BJ (cell line): Measurements from ENCODE around the gene COLGALT1. TPM values are rescaled to one million over a fixed set of nuclear protein-coding genes. Genes with fewer than 3 reads are reported as not detected.
"Not testable (repeated sequence)": the region's sequence is repeated elsewhere in the genome, so short reads cannot be mapped to it uniquely, and the experiment has no call there.

Source experiments
- CTCF ChIA-PET: fragments of 350-600 bp; formaldehyde crosslinking; extraction: SDS; loops from one replicate; lab custom pipeline; 2021; ENCODE audit warnings: antibody characterized with exemption, inconsistent platforms; lab: Yijun Ruan, JAX
- POLR2A ChIA-PET: fragments of 300-600 bp; sonication (Branson Sonifier 250); formaldehyde crosslinking; extraction: SDS; loops from one replicate; lab custom pipeline; 2021; ENCODE audit warnings: antibody characterized with exemption; lab: Charles Lee
- DNase-seq: peaks from one replicate; pipeline ENCODE4 v3.0.0-alpha.2; 2011; ENCODE audit warnings: low read depth
- H3K27me3 ChIP-seq: 2 replicates; pipeline ENCODE4 v1.6.0; 2011; ENCODE audit warnings: low read length; ENCODE audit not compliant: control insufficient read depth, insufficient read depth
- H3K36me3 ChIP-seq: 2 replicates; pipeline ENCODE4 v1.5.1; 2011; ENCODE audit warnings: low read length; ENCODE audit not compliant: control insufficient read depth, insufficient read depth
- H3K4me3 ChIP-seq: 2 replicates; pipeline ENCODE4 v1.5.1; 2011; ENCODE audit warnings: low read depth, mild to moderate bottlenecking, control low read depth, low read length
- polyA plus RNA-seq: library from polyadenylated mRNA; depleted of rRNA; stranded (reverse); fragments of >200 nt; gene quantifications from 2 replicates; pipeline ENCODE4 v1.2.3, GENCODE V29; 2011
- TF ChIP-seq, protein P1 (sequence below): IDR thresholded peaks from 2 replicates; pipeline ENCODE4 v1.5.1; 2011; ENCODE audit warnings: low read depth, mild to moderate bottlenecking, control low read depth, inconsistent platforms, low read length, moderate library complexity; ENCODE audit not compliant: insufficient read depth

COLGALT1 gene
- polyA plus RNA-seq, 1 experiment, result 158 TPM

DNA sequence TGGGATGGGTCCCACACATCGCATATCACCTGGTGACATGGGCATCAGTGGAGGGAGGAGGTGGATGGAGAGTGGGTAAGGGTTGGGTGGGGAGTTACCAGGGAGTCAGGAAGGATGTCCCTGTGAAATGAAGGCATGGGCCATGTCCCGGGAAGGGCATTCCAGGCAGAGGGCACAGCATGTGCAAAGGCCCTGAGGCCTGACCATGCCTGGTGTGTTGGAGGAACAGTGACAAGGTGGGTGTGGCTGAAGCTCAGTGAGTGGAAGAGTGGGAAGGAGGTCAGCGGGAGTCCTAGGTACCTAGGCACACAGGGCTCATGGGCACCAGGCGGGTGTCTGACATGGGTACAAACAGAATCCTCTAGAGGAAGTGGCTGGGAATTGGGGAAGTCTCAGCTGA, 11.0 kb upstream of the COLGALT1 start:
- CTCF ChIA-PET, result interaction anchor here (1.4 kb wide), 1 partner anchor 29 kb away, joined by 6 read pairs; no protein-coding TSS in a partner anchor
- no peak overlapping the region for H3K4me3 ChIP-seq
- TF ChIP-seq, protein P1, sequence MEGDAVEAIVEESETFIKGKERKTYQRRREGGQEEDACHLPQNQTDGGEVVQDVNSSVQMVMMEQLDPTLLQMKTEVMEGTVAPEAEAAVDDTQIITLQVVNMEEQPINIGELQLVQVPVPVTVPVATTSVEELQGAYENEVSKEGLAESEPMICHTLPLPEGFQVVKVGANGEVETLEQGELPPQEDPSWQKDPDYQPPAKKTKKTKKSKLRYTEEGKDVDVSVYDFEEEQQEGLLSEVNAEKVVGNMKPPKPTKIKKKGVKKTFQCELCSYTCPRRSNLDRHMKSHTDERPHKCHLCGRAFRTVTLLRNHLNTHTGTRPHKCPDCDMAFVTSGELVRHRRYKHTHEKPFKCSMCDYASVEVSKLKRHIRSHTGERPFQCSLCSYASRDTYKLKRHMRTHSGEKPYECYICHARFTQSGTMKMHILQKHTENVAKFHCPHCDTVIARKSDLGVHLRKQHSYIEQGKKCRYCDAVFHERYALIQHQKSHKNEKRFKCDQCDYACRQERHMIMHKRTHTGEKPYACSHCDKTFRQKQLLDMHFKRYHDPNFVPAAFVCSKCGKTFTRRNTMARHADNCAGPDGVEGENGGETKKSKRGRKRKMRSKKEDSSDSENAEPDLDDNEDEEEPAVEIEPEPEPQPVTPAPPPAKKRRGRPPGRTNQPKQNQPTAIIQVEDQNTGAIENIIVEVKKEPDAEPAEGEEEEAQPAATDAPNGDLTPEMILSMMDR, result no peak
- POLR2A ChIA-PET, result no interaction called here
- H3K27me3 ChIP-seq, result no peaks in the 10 kb centered on the region
- no peak for DNase-seq
- no peaks in the 10 kb centered on the region for H3K36me3 ChIP-seq

DNA sequence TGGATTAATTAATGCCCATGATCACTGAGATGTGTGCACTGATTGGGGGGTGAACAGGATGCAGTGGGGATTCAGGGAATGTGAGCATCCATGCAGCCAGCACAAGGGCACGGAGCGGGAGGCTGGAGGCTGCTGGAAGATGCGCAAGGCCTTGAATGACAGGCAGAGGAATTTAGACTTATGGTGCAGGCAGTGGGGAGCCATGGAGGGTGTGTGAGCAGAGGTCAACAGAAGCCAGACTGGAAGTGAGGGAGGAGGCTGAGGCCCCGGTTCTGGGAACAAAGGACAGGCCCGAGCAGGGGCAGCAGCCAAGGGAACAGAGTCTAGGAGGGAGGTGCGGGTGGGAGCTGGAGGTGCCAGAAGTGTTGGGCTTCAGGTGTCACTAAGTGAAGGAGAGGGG, 7.3 kb upstream of the COLGALT1 start:
- no peaks in the 10 kb centered on the region for H3K36me3 ChIP-seq
- CTCF ChIA-PET, result no interaction called here
- H3K27me3 ChIP-seq, result no peaks in the 10 kb centered on the region
- TF ChIP-seq, protein P1, result no peak
- H3K4me3 ChIP-seq, result no peak overlapping the region
- DNase-seq, result no peak
- POLR2A ChIA-PET, result no interaction called here

DNA sequence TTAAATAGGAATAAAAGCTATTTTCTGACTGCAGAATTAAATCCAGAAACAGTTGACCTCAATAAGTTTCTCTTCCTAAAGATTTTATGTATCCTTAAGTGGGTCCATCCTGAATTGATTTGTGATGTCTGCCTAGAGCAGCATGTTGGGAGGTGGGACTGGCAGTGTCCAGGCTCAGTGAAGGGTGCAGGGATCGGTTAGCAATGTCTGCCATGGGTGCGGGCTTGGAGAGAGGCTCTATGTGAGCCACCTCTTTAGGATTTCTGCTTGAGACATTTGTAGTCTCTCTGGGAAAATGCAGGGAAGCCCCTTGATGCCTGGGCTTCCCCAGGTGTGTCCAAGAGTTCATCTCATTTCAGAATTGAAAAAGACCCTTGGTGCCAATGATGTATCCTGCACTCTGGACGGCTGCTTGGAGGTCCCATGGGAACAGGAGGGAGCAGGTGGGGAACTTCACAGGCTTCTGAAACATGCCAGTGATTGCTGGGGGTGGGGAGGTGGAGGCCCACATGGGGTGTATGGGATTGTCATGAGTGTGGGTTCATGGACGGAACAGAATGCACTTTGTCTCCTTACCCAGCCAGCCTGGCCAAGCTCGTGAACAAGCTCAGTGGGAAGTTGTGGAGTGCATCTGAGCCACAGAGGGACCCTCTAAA, 6.2 kb upstream of the COLGALT1 start:
- POLR2A ChIA-PET, result no interaction called here
- TF ChIP-seq, protein P1, result no peak
- H3K36me3 ChIP-seq, result no peaks in the 10 kb centered on the region
- H3K27me3 ChIP-seq, result no peaks in the 10 kb centered on the region
- no peak for DNase-seq
- CTCF ChIA-PET, result interaction anchor here (1.2 kb wide), 1 partner anchor 24 kb away, joined by 3 read pairs; no protein-coding TSS in a partner anchor
- H3K4me3 ChIP-seq, result no peak overlapping the region

DNA sequence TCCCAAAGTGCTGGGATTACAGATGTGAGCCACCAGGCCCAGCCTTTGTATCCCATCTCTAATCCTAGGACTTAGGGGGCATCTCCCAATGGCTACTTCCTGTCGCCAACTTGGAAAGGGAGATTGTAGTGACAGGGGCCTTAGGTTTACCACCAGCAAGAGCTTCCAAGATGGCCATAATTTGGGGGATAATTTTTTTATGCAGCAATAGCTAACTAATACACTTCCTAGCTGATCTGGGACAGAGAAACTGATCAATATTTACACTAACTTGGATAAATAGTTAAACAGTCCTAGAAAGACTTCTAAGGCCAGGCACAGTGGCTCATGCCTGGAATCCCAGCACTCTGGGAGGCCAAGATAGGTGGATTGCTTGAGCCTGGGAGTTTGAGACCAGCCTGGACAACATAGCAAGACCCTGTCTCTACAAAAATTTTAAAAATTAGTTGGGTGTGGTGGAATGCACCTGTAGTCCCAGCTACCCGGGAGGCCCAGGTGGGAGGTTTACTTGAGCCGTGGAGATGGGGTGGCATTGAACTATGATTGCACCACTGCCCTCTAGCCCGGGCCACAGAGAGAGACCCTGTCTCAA, 5.3 kb upstream of the COLGALT1 start:
- H3K4me3 ChIP-seq, result no peak overlapping the region
- TF ChIP-seq, protein P1, result no peak
- ChIA-PET POLR2A (no interaction called here), CTCF (interaction anchor here (1.2 kb wide), 1 partner anchor 23 kb away, joined by 3 read pairs; no protein-coding TSS in a partner anchor)
- no peak for DNase-seq
- no peaks in the 10 kb centered on the region for H3K27me3 ChIP-seq
- no peaks in the 10 kb centered on the region for H3K36me3 ChIP-seq

DNA sequence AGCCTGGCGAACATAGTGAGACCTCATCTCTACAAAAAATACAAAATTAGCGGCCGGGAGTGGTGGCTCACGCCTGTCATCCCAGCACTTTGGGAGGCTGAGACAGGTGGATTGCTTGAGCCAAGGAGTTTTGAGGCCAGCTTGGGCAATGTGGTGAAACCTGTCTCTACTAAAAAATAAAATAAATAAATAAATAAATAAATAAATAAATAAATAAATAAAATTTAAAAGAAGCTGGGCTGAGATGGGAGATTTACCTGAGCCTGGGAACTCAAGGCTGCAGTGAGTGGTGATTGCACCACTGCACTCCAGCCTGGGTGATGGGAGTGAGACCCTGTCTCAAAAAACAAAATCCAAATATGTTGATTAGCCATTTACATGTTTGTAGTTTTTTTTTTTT, 2.7 kb upstream of the COLGALT1 start:
- H3K4me3 ChIP-seq, H3K36me3 ChIP-seq, DNase-seq, H3K27me3 ChIP-seq: not testable (repeated sequence)
- CTCF ChIA-PET, result interaction anchor here (0.8 to 1.8 kb wide), 5 partner anchors 13 to 133 kb away, joined by 3 to 6 read pairs (median 3); partner anchors contain the start of gene MVB12A
- POLR2A ChIA-PET, result interaction anchor here (0.7 to 1.1 kb wide), 2 partner anchors 21 to 95 kb away, joined by 3 read pairs; no protein-coding TSS in a partner anchor
